IMR-90 (cell line): ENCODE data around the gene MLLT10. TPM values are rescaled to one million over a fixed set of nuclear protein-coding genes. Genes with fewer than 3 reads are reported as not detected.

Source experiments
- microRNA-seq, 2 experiments: library from miRNA; stranded (forward) in 1 of 2; unstranded in 1 of 2; fragments of 10-50 nt in 1 of 2; fragments of <30 nt in 1 of 2; gene quantifications in 1 of 2; microRNA quantifications in 1 of 2; one replicate each; pipeline versions ENCODE3 to v1.1.0; 2013 to 2020; ENCODE audit not compliant: insufficient read depth in 1 of 2, insufficient read length in 1 of 2, unreplicated experiment in 1 of 2
- polyA plus RNA-seq, 3 experiments: library from polyadenylated mRNA; depleted of rRNA; stranded (reverse); fragments of >200 nt; gene quantifications; 2 replicates each; pipeline ENCODE4 v1.2.3, GENCODE V29; 2012; ENCODE audit warnings: low replicate concordance in 1 of 3
- small RNA-seq, 5 experiments: library from RNA; depleted of rRNA; stranded (forward); fragments of <200 nt; gene quantifications; one replicate each; pipeline ENCODE3, GENCODE V24; 2012
- total RNA-seq: library from RNA; depleted of rRNA; stranded (reverse); fragments of >200 nt; gene quantifications from 2 replicates; pipeline ENCODE4 v1.2.3, GENCODE V29; 2012; rRNA removed

MLLT10 gene
- total and polyA plus RNA-seq, 2 of the 4 experiments (the other 2 are of a cell fraction), result 22.5 to 29.0 TPM

Small RNA genes within 50 kb of the gene (microRNA-seq; reads per million reads assigned to microRNA genes)
- gene MIR1915 (ENCODE audit: insufficient read depth in 1 of 2, insufficient read length in 1 of 2, unreplicated experiment in 1 of 2) (1.0 to 2.9 reads per million in 2 experiments), gene RN7SKP219 (ENCODE audit: insufficient read depth, insufficient read length) (not detected), gene RNU6-1141P (ENCODE audit: insufficient read depth, insufficient read length) (not detected), gene RNU6-306P (ENCODE audit: insufficient read depth, insufficient read length) (not detected)

Small RNA genes within 50 kb of the gene (small RNA-seq; reads per million reads assigned to genes)
- gene MIR1915 (0 to 0.15 (median 0) reads per million in 5 experiments), gene RN7SKP219 (0 reads per million in 5 experiments), gene RNU6-1141P (4.7 to 442 (median 19.1) reads per million in 5 experiments), gene RNU6-306P (0 to 3.0 (median 0) reads per million in 5 experiments)

Other genes with a start within 250 kb of the MLLT10 start
- 0.56 and 0.72 TPM in 2 replicates for gene SKIDA1, start 8.6 kb upstream of the MLLT10 start, total RNA-seq
- 0.24 and 0.36 TPM in 2 replicates for gene SKIDA1, start 8.6 kb upstream of the MLLT10 start, polyA plus RNA-seq (2012; rRNA removed)